Activated naive CD4-positive, alpha-beta T cell treated with anti-CD3 and anti-CD28 coated beads, Interleukin-2, amount 50 U/mL, for 72 hours (primary cell): ENCODE data around the gene CCDC182. TPM values are rescaled to one million over a fixed set of nuclear protein-coding genes. Genes with fewer than 3 reads are reported as not detected.

Experiments
- ATAC-seq, 2 donors: fragments of 150-1000 bp; cut with Tn5 transposase; 2 replicates each; pipeline ENCODE4 v1.10.0; 2021; ENCODE audit warnings: mild to moderate bottlenecking in 2 of 2, moderate library complexity in 2 of 2
- DNase-seq, 2 donors: peaks; one replicate each; pipeline ENCODE4 v3.0.0; 2021 to 2022; ENCODE audit warnings: low spot score in 2 of 2
- H3K27ac Mint-ChIP-seq, 2 donors: one replicate each; pipeline ENCODE4 v1.8.0; 2022; ENCODE audit warnings: mild to moderate bottlenecking in 2 of 2, mixed read lengths in 2 of 2
- H3K36me3 Mint-ChIP-seq, 2 donors: one replicate each; pipeline ENCODE4 v1.8.0; 2022; ENCODE audit warnings: mixed read lengths in 2 of 2
- H3K9me3 Mint-ChIP-seq, 2 donors: one replicate each; pipeline ENCODE4 v1.8.0; 2022; ENCODE audit warnings: mixed read lengths in 2 of 2
- total RNA-seq, 2 donors: library from RNA; stranded (reverse); gene quantifications; one replicate each; pipeline ENCODE4 v1.2.3, GENCODE V29; 2022

CCDC182 gene
- not detected for total RNA-seq

DNA sequence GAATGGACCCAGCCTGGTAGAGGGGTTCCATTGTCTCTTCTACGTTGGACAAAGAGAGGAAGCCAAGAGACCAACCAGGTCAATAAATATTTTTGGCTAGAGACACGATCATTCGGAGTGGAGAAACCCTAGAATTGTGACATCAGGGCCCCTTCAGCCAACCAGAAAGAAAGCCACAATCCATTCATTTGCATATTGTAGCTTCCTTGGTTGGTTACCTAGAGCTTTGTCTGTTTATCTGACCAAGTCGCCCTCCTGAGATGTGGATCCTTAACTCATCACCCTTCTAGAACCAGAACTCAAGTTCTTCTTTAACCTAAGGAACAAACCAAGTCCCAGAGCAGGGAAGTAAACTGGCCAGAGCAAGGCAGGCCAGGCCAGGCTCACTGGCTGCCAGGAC is at the start of gene CCDC182:
CCDC182 (minus strand) TSS at position 58 of the 400 bp plus-strand sequence; CDS start at position 31, 27 bp downstream.
- no peak for ATAC-seq

DNA sequence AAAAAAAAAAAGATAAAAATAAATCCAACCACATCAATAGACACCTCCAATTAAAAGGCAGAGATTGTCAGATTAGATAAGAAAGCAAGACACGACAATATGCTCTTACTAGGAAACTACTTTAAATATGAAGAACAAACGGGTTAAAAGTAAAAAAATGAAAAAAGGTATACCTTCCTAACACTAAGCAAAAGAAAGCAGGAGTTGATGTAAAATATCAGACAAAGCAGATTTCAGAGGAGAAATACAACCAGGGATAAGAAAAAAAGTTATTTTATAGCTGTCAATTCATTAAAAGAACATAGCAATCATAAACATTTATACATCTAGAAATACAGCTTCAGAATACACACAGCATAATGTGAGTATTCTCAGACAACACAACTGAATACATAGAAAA is 49.7 kb upstream of the CCDC182 start:
- Mint-ChIP-seq H3K27ac (no peak overlapping the region), H3K36me3 (peaks cover 0 to 6% of the 10 kb centered on the region in 2 donors), H3K9me3 (no peaks in the 10 kb centered on the region)
- DNase-seq (no peak), ATAC-seq (no peak)

More for the DNA sequence above, at the start of gene CCDC182:
- Mint-ChIP-seq H3K27ac (no peak within 1 kb of the TSS), H3K9me3 (no peaks in the 10 kb centered on the region), H3K36me3 (no peaks in the 10 kb centered on the region)
- no peak for DNase-seq

DNA sequence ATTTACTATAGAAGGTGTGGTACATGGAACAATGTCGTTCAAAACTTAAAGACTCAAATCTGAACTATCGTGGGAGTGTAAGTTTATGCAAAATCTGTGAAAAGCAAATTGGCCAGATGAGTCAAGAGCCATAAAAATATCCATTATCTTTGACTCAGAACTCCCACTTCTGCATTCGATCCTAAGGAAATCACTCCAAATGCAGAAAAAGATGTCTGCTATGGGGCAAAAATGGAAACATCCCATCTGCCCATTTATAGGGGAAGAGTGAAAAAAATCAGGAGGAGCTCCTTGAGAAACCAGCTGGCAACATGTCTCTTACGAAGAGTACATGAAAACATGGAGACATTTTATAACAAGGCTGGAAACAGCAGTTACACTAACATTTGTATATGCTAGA is 43.6 kb upstream of the CCDC182 start:
- ATAC-seq (no peak), DNase-seq (no peak)
- H3K27ac Mint-ChIP-seq, result no peak overlapping the region
- peaks cover 0 to 6% of the 10 kb centered on the region in 2 donors for H3K36me3 Mint-ChIP-seq
- no peaks in the 10 kb centered on the region for H3K9me3 Mint-ChIP-seq

DNA sequence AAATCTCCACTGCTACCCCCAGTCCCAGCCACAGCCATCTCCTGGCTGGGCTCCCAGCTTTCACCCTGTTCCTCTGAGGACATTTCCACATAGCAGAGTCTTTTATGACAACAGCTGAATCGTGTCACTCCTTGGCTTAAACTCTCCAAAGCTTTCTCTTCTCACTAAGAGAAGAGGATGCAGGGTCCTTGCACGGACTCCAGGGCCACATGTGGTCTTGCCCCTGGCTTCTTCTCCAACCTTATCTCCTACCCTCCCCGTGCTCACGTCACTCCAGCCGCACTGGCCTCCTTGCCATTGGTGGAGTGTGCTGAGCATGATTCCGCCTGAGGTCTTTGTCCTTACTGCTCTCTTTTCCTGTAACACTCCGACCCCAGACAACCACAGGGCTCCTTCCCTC is 39.9 kb upstream of the CCDC182 start:
- H3K9me3 Mint-ChIP-seq, result no peaks in the 10 kb centered on the region
- ATAC-seq (no peak), DNase-seq (no peak)
- no peak overlapping the region for H3K27ac Mint-ChIP-seq
- H3K36me3 Mint-ChIP-seq, result no peaks in the 10 kb centered on the region

DNA sequence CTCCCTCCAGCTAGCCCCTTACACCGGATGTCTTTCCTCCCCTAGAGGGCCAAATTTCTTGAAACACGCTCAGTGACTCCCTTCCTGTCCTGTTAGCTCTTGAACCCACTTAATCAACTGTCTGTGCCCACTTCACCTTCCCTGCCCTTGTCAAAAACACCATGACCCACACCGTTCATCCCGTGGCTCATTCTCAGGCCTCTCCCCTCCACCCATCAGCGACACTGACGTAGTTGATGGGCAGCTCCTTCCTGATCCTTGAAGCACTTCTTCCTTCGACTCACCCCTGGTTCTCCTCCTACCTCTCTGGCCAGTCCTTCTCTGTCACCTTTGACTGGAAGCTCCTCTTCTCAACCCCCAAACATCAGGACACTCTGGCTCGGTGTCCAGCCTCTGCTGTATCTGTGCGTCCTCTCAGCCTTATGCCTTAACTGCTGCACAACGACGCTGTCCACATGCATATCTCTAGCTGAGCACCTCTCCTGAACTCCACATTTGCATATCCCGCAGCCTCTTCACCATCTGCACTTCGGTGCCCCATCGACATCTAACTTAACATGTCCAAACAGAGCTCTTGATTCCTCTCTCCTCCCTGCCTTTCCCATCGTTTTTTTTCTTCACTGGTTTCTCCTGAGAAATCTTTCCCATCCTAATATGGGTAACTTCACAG is 39.3 kb upstream of the CCDC182 start:
- ATAC-seq, result no peak

DNA sequence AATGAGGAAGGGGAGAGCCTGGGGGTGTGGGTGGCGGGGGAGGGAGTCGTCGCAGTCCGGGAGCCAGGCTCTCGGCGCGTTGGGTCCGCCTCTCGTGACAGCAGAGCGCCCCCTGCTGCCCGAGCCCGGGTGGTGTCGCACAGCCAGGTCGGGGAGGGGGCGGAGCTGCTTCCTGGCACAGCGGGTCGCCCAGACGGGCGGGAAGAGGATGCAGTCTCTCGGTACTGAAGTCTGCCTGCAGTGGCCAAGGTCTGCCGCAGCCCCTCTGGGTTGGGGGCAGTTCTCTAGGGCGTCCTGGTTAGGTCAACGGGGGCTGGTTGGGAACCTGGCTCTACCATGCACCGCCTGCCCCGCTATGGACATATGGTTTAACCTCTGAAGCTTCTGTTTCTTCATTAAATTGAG is 38.2 kb upstream of the CCDC182 start:
- ATAC-seq, result peak; percentile 94 to 95
- H3K36me3 Mint-ChIP-seq, result no peaks in the 10 kb centered on the region
- no peak overlapping the region for H3K27ac Mint-ChIP-seq

More for the DNA sequence above, 39.3 kb upstream of the CCDC182 start:
- H3K36me3 Mint-ChIP-seq, result no peaks in the 10 kb centered on the region
- DNase-seq, result no peak
- H3K9me3 Mint-ChIP-seq, result no peaks in the 10 kb centered on the region
- H3K27ac Mint-ChIP-seq, result no peak overlapping the region

DNA sequence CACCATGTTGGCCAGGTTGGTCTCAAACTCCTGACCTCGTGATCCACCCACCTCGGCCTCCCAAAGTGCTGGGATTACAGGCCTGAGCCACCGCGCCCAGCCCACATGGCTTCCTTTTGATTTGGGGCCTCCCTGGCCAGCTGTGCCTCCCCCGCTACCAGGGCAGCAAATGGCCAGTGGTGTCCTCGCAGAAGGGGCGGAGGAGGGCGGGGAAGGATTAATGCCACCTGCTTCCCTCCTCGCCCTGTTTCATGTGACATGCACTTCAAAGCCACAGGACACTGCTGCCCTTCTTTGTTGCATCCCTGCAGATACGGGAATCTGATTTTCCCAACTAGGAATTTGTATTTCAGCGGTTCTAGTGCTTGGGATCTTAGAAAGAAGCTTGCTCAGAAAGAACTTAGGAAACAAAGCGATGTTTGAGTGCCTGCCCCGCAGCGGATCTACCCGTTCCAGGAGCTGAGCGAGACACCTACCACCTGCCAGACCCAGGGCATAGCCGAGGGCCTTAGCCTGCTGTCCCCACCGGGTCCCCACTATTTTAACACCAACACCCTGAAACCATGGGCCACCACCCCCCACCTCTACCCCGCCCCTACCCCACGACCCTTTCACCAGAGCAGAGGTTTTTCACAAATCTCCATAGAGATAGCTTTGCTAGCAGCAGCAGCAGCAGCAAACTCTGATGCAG is 37.7 kb upstream of the CCDC182 start:
- no peak overlapping the region for H3K27ac Mint-ChIP-seq
- no peaks in the 10 kb centered on the region for H3K36me3 Mint-ChIP-seq
- DNase-seq, result no peak
- peak in 1 of 2 donors; percentile 46 for ATAC-seq
- H3K9me3 Mint-ChIP-seq, result no peaks in the 10 kb centered on the region

More for the DNA sequence above, 38.2 kb upstream of the CCDC182 start:
- peak; percentile 76 to 94 for DNase-seq
- H3K9me3 Mint-ChIP-seq, result no peaks in the 10 kb centered on the region

DNA sequence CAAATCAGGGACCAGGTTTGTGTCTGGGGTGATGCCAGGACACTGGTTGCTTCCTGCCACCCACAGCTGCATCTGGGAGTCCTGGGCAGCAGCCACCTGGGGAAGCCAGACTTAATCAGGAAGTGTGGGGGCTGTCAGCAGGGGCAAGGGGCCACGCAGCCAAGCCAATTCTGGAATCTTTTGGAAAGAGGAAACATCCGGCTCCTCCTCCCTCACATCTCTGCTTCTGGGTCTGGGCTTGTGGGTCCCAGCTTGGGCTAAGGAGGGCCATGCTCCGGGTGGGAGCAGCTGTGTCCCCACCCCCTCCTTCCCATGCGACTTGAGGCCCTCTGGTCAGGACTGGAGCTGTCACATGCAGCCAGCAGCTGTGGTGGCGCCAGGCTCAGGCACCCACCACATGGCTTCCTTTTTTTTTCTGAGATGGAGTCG is 37.0 kb upstream of the CCDC182 start:
- Mint-ChIP-seq H3K27ac (no peak overlapping the region), H3K36me3 (no peaks in the 10 kb centered on the region), H3K9me3 (no peaks in the 10 kb centered on the region)
- ATAC-seq, result no peak
- no peak for DNase-seq

DNA sequence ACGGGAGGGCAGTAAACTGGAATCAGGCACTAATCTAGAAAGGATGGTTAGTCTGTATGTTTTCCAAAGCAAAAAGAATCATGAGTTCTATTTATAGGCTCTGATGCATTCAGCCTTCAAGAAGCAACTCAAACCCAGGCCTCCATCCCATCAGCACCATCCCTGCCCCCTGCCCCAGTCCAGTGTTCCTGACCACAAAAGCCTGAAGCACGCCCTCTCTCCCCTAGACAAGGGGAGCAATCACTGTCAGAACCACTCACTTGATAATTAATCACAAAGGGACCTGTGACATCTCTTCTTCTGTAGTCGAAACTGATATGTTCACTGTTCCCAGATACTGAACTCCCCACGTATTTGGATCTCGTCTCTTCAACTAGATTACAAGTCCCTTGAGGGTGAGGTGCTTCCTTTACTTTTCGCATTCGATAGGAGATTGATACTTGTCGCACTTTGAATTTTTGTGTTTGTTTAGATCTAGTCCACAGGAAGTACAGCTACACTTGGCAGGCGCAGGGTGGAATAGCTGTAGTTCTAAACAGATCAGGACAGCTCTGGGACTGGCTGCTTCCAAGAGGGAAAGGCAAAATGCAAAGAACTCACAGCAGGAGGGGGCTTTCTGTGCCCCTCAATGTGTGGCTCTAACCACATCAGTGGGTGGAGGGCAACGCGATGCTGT is 36.4 kb upstream of the CCDC182 start:
- Mint-ChIP-seq H3K9me3 (no peaks in the 10 kb centered on the region), H3K27ac (no peak overlapping the region), H3K36me3 (no peaks in the 10 kb centered on the region)
- no peak for DNase-seq
- ATAC-seq, result no peak

DNA sequence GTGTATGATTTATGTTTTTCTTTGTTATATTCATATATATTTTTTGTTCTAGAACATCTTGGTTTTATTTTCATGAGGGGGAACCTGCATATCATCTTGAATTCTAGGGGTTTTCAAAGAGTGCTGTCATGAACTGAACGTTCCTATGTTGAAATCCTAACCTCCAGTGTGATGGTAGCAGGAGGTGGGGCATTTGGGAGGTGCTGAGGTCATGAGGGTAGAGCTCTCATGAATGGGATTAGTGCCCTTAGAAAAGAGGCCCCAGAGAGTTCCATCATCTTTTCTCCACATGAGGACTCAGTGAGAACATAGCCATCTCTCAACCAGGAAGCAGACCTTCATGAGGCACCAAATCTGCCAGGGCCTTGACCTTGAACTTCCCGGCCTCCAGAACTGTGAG is 34.6 kb upstream of the CCDC182 start:
- ATAC-seq (no peak), DNase-seq (no peak)
- H3K9me3 Mint-ChIP-seq, result no peaks in the 10 kb centered on the region
- no peak overlapping the region for H3K27ac Mint-ChIP-seq
- no peaks in the 10 kb centered on the region for H3K36me3 Mint-ChIP-seq

DNA sequence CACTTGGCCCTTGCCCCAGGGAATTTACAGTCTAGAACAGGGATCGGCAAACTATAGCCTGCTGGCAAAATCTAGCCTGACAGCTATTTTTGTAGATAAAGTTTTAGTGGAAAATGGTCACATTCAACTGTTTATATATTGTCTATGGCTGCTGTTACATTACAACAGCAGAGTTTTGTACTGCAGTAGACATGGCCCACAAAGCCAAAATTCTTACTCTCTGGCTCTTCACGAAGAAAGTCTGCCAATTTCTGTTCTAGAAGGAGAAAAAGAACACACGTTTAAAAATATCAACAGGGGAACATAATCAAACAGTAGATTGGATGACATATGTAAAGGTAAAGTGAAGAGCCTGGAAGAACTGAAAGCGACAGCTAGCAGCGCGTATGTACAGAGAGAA is 33.2 kb upstream of the CCDC182 start:
- DNase-seq, result no peak
- no peak for ATAC-seq
- no peak overlapping the region for H3K27ac Mint-ChIP-seq
- no peaks in the 10 kb centered on the region for H3K36me3 Mint-ChIP-seq
- no peaks in the 10 kb centered on the region for H3K9me3 Mint-ChIP-seq

DNA sequence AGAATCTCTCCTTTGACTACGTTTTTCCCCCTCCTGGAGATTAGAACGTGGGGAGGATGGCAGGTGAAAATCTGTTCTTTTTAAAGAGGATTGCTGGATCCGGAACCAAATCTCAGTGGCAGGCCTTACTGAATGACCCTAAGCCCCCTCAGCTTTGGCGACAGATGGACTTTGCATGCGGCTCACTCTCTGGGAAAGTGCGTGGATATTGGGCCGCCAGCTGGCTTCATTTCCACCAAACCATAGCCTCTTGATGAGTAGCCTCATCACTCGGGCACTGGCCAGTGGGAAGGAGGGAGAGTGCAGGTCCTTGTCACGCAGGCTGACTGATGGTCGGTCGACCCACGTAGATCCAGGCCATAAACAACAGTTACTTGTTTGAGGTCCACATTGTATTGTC is 31.3 kb upstream of the CCDC182 start:
- Mint-ChIP-seq H3K9me3 (no peaks in the 10 kb centered on the region), H3K36me3 (no peaks in the 10 kb centered on the region), H3K27ac (no peak overlapping the region)
- DNase-seq, result no peak
- no peak for ATAC-seq

DNA sequence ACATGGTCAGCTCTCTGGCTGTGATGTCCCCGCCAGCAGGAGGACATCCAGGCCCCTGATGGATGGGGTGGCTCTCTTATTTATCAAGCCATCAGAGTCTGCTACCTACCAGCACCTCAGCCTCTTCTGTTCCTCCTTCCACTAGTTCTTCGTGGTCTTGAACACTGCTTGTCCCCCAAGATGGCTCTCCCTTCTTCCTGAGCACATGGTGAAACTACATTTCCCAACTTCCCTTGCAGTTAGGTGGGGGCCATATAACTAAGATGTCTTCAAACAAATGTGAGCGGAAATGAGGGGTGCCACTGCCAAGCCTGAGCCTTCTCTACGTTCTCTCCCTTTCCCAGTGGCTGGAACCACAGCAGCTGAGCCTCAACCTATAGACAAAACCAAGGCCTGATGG is 29.8 kb upstream of the CCDC182 start:
- no peak for ATAC-seq
- Mint-ChIP-seq H3K27ac (no peak overlapping the region), H3K9me3 (no peaks in the 10 kb centered on the region), H3K36me3 (no peaks in the 10 kb centered on the region)
- no peak for DNase-seq

DNA sequence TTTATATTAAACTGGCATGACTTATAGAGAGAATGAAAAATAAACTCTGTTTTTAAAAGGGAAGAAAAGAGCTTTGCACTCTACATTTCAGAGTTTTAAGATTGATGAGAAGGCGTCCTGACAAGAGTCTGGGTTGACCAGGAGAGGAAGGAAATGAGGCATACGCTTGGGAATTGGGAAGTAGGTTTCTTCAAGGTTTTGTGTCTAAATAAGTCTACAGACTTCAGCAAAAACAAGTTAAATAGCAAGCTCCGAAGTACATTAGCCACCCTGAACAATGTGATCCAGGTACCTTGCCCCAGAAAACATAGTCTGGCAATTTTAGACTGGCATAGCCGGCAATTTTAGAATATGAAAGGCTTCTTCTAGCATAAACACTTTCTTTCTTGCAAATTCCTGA is 28.5 kb upstream of the CCDC182 start:
- DNase-seq (no peak), ATAC-seq (no peak)
- Mint-ChIP-seq H3K9me3 (no peaks in the 10 kb centered on the region), H3K36me3 (no peaks in the 10 kb centered on the region), H3K27ac (no peak overlapping the region)

DNA sequence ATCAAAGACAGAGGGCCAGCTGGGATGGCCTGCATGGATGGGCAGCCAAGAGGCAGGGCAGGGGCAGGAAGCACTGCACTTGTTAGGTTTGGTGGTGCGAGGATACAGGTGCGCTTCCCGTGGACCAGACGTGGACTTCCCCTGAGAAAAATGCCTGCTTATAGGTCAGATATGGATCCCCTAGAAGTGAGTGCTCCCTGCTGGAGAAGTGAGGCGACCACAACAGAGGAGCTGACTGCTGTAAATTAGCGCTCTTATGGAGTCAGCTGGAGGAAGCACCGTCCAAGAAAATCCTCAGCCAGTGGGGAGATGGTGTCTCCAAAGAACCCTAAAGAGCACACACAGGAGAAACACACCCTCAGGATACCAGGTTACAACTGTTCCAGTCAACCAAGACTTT is 27.7 kb upstream of the CCDC182 start:
- no peak for ATAC-seq
- no peak for DNase-seq
- Mint-ChIP-seq H3K9me3 (no peaks in the 10 kb centered on the region), H3K36me3 (no peaks in the 10 kb centered on the region), H3K27ac (no peak overlapping the region)

DNA sequence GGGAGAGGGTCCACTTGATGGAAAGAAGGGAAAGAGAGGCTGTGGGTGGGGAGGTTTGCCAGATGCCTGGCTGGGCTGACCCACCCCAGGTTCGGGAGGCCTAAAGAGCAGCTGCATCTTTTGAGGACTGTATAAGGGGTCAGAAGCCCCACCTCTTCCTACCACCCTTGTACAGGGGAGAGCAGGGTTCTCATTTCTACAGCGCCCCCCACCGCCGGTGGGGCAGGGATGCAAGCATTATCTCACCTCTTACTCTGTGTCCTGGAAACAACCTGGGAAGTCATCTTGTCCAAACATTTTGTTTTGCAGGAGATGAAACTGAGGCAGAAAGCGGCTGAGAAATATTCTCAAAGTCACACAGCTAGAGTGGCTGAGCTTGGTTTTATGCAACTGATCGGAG is 22.5 kb upstream of the CCDC182 start:
- no peak overlapping the region for H3K27ac Mint-ChIP-seq
- H3K9me3 Mint-ChIP-seq, result no peaks in the 10 kb centered on the region
- no peaks in the 10 kb centered on the region for H3K36me3 Mint-ChIP-seq
- ATAC-seq (no peak), DNase-seq (no peak)

DNA sequence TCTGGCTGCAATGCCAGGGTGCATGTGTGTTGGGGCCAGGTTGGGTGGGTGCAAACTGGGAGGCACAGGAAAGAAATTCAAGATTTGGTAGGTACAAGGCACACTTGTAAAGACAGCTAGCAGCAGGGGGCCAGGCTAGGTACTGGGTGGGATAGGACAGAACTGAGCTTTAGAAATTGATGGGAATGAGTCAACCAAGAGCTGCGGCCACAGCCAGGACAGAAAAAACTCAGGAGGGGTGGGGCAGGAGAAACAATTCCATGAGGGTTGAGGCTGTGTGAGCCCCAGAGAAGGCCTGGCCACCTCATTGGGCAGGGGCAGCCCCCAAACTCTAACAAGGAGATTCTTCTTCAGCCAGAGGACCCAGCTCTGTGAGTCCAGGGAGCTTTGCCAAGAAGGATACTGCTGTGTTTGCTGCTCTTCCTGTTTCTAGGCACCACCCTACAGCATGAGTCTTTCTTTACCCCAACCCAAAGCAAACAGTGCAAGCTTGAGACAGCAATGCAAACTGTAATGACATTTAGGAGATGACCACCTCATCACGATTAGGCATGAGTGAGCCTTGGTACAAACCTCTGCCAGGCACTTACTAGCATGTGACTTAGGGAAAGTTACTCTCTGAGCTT is 21.3 kb upstream of the CCDC182 start:
- no peaks in the 10 kb centered on the region for H3K9me3 Mint-ChIP-seq
- no peaks in the 10 kb centered on the region for H3K36me3 Mint-ChIP-seq
- no peak for DNase-seq
- no peak for ATAC-seq
- no peak overlapping the region for H3K27ac Mint-ChIP-seq
